Kidney capillary endothelial cell (primary cell): ENCODE measurements around the gene DTHD1.
A peak's percentile ranks its signal among the peaks of the same experiment; 100 is the strongest.

Source experiments
- DNase-seq: peaks from one replicate; pipeline ENCODE4 v3.0.0-alpha.2; 2018; ENCODE audit warnings: low spot score

Gene DTHD1

DNA sequence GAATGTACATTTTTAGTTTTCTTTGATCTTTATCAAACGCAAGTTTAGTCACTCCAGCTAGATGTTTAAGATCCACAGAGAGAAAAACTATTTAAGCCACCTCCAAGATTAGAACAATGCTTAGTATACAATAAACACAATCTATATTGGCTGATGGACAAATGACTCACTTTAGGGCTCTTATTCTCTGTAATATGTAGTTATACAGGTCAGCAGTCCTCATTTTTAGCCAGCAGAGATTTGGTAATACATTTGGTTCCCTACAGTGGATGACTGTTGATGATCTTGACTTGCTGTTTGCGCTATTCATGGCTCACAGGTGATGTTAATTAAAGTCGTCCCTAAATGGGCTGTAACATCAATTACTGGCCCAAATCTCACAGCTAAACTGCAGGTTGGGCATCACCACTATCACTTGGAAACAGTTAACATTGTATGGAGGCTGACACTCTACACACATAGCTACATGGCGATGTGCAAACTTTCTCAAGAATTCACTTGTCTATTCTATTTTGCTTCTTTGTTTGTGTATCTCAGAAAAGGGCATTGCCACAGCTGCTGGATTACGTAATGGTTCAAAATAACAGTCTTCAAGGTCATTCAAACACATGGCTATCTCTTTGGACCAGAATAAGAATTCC lies 11.8 kb upstream of the DTHD1 start:
- no peak for DNase-seq

DNA sequence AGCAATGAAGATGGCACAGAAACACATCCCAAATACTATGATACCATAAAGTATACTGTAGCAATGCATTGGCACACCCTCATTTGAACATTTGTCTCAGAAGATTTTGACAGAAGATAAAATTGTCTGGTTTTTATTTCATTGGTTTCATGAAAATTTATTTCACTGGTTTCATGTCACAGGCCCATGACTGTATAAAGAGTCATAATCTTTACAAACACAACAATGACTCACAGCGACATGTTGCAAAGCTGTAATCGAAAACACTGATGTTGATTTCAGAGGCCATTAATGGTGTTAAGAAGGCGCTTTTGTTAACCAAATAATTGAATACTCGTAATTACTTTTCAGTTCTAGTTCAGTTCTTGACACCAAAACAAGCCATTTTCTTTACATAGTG lies 8.1 kb upstream of the DTHD1 start:
- no peak for DNase-seq

DNA sequence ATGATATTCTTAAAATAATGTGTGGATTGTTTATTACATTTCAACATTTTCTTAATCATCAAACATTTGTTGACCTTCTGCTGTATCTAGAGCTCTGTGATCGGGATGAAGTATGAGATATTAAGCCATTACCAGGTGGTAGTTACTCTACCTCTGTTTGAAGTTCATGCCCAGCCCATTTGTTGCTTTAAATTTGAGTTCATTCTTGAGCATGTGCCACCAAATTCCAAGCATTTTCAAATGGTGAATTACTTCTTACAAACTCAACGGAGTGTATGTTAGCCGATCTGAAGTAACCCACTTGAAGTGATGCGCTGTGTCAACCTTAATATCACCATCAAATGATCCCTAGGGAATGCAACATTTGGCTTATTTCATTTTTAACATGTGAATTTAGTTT lies 7.3 kb upstream of the DTHD1 start:
- no peak for DNase-seq

DNA sequence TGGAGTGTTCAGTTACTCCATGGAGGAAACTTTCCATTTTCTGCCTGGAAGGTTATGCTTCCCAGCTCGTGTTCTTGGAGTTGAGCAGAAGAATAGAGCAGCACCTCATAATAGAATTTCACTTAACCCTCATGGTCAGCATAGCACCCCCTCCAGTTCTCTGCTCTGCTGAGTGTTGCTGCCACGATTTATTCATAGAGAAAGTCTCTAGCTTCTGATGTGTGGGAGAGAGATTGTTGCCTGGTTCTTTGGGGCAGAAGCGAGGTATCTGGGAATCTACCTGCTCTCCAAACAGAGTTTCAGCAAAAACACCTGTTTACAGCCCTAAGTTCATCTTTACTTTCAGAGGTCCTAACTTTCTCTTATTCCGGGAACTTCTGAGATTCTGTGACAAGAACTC lies 3.9 kb upstream of the DTHD1 start:
- no peak for DNase-seq

DNA sequence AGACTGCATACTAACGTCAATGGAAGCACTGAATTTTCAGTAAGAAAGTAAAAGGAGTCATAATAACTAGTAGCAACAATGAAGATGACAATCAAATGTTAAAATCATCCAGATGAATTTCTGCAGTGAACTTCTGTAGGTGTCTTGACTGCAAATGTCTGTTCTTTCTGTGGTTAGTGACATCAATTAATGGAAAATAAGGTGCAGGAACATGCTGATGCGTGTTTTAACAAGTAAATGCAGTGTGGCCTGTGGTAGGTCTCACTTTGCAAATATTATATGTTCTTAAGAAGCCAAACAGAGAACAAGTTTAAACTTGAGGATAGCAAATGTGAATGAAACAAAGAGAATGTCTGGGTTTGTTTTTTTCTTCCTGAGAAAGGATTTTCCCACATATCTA lies 2.6 kb upstream of the DTHD1 start:
- DNase-seq, result no peak

DNA sequence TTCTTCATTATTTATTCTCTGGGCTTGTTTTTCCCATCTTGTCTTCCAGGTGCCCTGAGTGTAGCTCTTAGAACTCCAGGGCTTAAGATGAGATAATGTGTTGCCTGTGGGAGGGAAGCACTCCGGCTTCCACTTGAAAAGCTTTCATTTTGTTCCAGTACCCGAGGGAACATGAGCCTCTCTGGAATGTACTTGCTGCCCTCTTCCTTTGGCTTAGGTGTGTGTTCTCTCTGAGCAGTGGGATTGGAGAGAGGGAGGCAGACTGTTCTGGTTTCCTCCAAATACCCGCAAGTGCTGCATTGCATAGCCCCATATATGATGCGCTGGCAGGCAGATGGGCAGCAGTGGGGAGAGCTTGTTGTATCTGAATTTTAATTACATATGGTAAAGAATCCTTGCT lies 861 bp upstream of the DTHD1 start:
- DNase-seq, result no peak

DNA sequence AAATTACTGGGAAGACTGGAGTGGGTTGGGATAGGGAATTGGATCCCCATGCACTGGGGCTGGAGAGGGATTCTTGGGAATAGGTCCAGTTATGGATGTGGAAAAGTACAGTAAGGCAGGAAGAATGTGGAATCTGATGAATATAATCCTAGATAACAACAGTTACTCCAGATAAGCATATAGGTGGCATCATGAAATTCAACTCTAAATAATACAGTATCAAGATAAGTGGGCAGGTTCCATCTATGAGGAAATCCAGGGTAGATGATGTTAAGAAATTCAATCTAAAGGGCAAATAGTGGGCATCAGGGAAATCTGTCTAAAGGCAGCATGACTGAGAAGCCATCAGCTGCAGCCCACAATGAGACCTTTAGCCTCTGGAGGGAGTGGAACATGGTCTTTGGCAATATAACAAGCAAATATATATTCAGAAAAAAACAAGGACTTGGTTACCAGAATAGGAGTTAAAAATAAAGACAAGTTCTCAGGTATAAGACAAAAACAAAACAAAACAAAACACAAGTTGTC lies 1.2 kb downstream of the DTHD1 start:
- no peak for DNase-seq

DNA sequence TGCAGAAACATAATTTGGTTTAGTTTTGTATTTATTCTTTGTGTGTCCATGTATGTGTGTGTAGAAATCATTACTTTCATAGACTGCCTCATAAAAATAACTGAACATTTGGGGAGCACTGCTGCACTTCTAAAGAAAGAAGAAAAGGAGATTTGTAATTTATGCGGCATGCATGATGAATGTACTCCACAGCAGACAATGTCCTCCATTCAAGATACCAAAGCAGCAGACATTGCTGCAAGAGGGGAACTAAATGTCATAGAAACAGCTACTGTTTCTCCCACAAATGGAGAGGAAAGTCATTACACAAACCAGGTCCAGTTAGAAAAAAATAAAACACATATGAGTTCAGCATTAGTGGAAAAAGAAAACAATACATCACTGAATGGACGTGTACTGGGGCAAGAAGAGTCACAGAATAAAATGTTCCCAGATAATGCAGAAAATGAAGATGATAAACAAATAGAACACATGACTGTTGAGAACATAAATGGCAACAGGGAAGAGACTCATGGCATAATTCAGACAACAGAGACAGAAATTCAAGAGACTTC lies 2.6 kb downstream of the DTHD1 start:
- no peak for DNase-seq

DNA sequence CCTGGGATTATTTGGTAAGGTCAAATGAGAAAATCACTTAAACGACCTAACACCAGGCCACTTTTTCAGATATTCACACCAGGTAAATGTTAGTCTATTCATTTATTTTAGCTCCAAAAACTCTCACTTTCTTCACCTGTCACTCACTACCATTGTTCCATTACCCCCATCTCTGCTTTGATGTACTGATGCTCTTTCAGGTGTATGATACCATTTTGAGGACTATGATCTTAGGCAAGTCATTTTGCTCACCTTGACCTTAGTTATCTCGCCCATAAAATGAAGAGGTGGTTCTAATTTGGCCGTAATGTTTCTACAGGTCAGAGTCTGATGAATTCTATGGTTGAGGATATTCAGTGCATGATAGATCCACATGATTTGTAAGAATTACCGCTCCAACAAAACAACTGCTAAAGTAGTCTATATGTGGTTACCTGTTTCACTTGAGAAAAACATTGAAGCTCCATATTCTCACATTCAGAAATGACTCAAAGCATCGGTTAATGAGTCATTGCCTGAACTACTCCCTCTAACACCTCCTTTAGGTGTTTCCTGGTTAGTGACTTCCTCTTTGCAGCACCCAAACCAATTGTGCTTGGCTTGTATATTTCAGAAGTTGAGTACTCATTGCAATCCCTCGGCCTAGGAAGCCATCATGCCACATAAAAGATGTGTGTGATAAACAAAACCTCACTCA lies 4.5 kb downstream of the DTHD1 start:
- DNase-seq, result no peak

DNA sequence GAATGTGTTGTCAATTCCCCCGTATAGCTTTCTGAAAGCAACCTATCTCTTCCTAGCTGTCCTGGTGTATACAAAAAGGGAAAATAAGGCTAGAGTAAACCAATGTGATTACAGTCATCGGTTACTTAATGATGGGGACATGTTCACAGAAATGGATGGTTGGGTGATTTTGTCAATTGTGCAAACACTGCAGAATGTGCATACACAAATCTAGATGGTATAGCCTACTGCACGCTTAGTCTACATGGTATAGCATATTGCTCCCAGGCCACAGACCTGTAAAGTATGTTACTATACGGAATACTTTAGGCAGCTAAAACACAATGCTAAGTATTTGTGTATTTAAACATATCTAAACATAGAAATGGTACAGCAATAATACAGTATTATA lies 5.1 kb downstream of the DTHD1 start:
- no peak for DNase-seq

DNA sequence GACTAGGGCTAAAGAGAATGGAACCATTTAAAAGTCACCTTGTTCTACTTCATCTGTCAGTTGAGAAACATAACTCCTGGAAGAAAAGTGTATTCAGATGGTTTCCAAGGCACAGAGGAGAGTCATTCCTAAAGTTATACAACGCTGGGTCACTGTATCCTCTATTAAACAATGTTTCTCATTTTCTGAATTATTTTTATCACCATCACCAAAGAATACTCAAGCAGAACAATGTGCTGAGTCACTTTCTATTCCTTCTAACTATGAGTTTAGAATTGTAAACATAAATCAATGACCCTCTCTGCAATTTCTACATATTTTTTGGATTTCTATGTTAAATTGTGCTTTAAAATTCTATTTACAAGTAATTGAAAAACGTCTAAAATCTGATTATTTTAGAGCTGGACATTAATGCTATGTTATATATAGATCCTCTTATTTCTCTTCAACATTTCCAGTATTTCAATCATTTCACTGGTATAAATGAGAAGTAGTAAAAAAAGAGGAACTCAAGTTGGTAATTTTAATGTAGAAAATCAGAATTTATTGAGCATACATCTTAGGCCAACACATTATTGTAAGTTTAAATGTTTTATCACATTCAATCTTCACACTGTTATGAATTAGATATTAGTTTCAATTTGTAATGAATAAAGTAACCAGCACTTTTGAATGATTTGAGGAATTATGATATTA lies 7.5 kb downstream of the DTHD1 start:
- peak; percentile 2 for DNase-seq

DNA sequence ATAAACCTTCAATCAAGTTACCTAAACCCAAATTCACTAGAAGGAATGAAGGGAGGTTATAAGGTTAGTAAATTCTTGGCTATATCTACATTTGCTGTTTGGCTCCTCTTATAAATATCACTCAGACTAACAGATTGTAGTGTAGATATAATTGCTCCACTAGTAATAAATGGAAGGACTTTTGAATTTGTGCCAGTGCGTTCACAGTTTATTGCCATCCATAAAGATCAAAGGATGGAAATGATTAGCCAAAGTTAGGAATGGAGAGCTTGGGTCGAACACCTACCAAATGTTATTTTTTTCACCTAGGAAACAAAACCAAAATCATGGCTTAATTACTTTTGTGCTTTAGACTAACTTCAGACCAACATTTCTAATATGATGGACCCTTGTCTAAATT lies 9.2 kb downstream of the DTHD1 start:
- no peak for DNase-seq

DNA sequence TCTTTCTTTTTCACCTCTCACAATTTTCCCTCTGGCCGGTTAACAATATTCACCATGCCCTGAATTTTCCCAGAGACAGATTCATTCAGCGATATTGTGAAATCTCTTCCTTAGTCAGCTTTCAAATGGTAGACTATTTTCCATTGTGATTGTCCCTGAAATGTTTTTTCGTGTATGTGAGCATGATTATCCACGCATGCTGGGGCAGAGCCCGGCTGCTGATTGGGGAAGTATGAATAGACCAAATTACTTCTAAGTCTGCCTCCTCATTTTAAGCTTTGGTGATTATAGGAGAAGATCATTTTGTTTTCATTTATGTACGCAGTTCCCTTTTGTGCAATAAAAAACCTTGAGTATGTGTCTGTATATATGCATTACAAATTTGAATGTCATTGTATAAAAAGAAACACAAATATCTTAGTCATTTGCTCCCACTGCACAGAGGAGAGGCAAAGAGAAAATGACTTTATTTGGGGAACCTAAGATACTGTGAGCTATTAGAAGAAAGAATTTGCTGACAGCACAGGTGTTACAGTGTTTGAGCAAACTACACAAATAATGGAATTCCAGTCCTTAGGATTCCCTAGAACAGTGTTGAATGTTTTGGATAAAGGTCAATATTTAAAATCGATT lies 11.3 kb downstream of the DTHD1 start:
- DNase-seq, result no peak

DNA sequence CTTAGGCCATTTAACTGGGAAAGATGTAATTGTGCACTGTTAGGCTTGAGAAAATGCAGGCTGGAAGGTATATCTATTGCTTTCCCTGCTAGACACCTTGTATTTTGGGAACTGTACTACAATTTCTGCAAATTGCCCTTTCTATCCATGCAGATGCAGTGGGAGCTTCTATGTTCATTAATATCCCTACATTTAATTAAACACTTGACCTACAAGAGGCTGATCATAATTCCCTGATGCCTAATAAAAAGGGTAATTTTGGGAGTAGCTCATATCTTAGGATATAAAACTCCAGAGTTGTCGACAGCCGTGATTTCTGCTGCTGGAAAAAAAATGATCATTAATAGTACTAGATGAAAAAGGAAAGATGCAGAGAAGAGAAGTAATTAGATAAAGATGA lies 19.7 kb downstream of the DTHD1 start:
- no peak for DNase-seq

DNA sequence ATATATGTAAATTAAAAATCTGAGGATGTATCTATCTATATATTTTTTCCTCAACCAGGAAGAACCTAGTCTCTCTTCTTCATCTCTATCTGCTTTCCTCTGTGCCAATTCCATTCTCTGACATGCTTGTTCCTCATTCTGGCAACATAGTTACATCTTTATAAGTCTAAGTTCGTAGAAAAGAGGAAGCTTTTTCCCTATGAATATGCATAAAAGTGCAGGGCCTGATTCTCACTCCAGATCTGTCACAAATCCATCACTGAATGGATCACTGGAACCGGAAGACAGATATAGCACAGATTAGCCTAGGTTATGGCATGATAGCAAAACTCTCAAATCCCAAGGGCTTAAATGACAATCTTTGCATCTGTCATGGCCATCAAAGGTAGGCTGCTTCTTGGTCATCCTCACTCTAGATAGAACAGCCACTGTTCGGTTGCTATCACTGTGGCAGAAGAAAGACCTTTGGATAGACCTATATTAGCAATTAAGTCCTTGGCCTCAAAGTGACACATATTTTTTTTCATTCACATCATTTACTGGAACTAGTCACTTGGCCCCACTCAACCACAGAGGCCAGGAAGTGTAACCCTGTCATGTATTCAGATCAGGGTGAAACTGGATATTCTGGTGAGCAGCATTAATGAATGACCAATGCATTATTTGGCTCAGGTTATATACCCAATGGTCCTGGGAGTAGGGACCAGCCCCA lies 22.2 kb downstream of the DTHD1 start:
- no peak for DNase-seq

DNA sequence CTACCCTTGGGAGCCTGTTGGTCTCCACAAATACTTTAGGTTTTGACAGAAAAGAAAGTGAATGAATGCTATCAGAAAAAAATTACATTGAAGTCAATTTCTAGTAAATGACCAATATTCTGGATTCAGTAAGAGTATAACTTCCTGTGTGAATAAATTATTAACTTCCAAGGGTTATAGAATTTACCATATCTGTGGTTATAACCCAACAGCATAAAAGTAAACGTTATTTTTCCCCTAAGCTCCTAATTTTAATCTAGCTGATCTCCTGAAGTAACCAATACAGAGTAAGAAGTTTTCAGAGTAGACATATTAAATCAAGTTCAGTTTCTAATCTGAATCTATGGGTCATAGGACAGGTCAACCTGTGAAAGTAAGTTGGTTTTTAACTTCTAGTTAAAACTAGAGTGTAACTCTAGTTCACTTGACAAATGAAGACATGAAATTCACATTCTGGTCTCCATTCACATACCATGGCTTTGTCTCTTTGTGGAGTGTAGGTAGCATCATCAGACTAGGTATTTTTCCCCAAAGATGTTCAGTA lies 22.8 kb downstream of the DTHD1 start:
- no peak for DNase-seq

DNA sequence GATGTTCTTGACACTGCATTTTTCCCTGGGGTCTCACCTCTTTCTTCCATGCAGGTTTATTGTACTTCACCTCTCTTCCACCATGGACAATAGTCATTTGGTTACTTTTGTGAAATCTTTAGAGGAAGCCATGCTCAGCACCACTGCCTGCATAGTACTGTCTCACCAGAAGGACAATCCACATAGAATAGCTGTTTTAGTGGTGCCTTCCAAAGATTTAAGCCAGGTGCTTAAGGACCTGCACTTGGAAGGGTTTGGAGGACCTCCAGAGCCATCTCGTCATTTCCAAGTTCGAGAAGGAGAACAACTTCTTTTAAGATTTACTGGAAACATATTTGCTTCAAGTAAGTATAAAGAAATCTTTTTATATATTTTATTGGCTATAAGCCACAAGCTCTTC lies 26.7 kb downstream of the DTHD1 start:
- DNase-seq, result no peak

DNA sequence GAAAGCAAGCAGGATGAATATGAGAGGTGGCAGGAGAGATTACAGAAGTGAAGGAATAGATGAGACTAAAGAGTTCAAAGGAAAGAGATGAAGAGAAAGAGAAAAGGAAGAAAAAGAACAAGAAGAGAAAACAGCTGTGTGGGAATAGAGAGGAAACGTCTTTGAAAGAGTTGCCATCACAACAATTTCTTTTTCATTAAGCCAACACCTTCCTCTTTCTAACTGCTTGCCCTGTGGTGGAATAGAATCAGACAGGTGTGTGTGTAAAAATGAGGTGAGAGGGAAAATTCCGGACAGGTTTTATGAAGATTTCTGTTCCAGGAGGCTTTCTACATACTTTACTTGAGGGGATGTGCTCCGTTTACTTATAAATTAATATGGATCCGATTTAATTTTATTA lies 28.8 kb downstream of the DTHD1 start:
- DNase-seq, result no peak

DNA sequence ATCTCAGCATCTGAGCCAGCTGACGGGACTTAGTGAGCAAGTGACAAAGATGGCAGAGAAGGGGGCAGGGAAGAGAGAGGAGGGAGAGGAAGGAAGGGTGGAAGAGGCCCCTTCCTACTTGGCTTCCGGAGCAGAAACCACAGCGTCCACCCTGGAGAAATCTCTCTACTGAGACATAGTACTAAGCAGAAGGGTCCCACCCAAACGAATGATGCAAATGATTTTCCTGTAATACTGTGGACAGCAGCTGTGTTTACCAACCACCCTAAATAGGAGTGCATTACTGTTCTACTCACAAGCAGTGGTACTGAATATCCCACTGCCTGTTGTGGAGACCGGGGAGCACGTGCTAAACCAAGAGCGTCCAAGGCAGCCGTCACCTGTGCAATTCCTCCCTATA lies 29.4 kb downstream of the DTHD1 start:
- DNase-seq, result no peak

DNA sequence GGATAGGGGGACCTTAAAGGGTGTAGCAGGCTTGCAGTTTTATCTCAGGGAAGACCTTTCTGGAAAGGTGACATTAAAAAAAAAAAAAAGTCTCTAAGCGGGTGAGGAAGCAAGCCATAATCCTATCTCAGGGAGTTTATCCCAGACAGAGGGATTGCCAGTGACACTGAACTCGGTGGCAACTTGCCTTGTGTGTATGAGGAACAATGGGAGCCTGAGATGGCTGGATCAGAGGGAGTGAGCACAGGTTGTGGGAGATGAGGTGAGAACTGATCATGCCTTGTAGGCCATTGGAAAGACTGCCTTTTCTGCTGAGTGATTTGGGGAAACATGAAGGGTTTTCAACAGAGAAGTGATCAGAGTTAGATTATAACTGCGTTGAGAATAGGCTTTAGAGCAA lies 31.1 kb downstream of the DTHD1 start:
- DNase-seq, result no peak

DNA sequence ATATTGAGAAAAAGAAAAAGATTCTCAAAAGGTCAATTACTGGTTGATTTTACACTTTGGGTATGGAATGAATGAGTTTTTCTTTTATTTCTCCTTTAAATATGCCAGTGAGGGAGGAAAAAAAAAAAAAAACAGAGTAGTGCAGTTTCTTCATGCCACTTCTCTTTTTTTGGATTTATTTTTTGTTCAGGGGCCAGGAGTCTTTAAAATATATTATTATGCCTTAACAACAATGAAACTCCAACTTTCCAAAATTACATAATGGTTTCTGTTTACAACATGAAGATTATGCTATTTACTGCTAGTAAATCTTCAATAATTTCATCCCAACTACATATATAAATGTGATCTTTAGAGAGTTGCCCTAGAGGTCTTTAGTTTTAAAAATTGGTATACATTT lies 31.9 kb downstream of the DTHD1 start:
- DNase-seq, result no peak

DNA sequence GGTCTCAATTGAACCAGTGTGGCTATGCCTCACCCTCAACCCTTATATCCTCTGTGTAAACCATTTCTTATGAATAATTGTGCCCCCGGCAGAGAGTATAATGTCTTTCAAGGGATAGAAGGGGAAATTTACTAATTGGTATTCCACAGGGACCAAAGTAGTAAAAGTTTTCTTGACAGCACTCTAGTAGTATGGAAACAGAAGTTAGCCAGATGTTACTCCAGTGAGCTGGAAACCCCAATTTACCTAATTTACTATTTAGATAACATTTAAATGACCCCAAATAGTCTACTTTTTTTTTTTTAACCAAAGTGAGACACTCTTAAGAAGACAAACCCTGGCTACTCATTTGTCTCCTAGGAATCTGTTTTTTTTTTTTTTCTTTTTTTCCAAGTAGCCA lies 32.3 kb downstream of the DTHD1 start:
- DNase-seq, result no peak
